Fibroblast of the aortic adventitia (primary cell): Measurements from ENCODE around the gene DSCAML1. TPM values are rescaled to one million over a fixed set of nuclear protein-coding genes. Genes with fewer than 3 reads are reported as not detected.

ENCODE experiments used
- DNase-seq: peaks from one replicate; pipeline ENCODE4 v3.0.0-alpha.2; 2010; ENCODE audit warnings: low read depth
- H3K4me3 ChIP-seq: 2 replicates; pipeline ENCODE4 v1.5.1; 2011; ENCODE audit warnings: low read depth, mild to moderate bottlenecking, control low read depth, low read length, moderate library complexity
- total RNA-seq: library from RNA; depleted of rRNA; stranded (reverse); fragments of >200 nt; gene quantifications from 2 replicates; pipeline ENCODE4 v1.2.3, GENCODE V29; 2012; ENCODE audit warnings: low replicate concordance
- TF ChIP-seq, protein P1 (sequence below): IDR thresholded peaks from 2 replicates; pipeline ENCODE4 v1.5.1; 2011; ENCODE audit warnings: mild to moderate bottlenecking, low read length, control low read depth, inconsistent platforms; ENCODE audit not compliant: insufficient read depth

DSCAML1 gene
- total RNA-seq, 1 donor = not detected

DNA sequence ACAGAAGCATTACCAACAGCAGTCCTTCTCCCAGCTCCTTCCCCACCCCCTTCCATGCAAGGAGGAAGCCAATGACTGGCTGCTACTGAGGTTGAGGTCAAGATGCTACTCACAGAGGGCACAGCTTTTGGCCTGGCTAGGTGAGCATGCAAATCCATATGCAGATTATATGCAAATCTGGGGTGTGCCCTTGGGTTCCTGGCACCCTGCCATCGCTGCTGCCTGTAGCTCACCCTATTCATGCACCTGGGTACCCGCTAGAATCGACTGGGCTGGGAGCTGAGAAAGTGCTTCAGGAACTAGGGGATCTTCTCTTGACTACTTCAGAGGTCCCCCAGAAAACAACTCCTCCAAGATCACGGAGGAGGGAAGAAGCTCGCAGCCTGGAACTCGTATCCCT is 4.0 kb downstream of the DSCAML1 start:
- no peak for DNase-seq
- TF ChIP-seq, protein P1, sequence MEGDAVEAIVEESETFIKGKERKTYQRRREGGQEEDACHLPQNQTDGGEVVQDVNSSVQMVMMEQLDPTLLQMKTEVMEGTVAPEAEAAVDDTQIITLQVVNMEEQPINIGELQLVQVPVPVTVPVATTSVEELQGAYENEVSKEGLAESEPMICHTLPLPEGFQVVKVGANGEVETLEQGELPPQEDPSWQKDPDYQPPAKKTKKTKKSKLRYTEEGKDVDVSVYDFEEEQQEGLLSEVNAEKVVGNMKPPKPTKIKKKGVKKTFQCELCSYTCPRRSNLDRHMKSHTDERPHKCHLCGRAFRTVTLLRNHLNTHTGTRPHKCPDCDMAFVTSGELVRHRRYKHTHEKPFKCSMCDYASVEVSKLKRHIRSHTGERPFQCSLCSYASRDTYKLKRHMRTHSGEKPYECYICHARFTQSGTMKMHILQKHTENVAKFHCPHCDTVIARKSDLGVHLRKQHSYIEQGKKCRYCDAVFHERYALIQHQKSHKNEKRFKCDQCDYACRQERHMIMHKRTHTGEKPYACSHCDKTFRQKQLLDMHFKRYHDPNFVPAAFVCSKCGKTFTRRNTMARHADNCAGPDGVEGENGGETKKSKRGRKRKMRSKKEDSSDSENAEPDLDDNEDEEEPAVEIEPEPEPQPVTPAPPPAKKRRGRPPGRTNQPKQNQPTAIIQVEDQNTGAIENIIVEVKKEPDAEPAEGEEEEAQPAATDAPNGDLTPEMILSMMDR = no peak

GRCh38 chr11:117792241-117792640 is 4.8 kb downstream of the DSCAML1 start:
- no peak for DNase-seq
- no peak overlapping the region for H3K4me3 ChIP-seq
- TF ChIP-seq, protein P1 = no peak

More for the DNA sequence above, 4.0 kb downstream of the DSCAML1 start:
- no peak overlapping the region for H3K4me3 ChIP-seq

DNA sequence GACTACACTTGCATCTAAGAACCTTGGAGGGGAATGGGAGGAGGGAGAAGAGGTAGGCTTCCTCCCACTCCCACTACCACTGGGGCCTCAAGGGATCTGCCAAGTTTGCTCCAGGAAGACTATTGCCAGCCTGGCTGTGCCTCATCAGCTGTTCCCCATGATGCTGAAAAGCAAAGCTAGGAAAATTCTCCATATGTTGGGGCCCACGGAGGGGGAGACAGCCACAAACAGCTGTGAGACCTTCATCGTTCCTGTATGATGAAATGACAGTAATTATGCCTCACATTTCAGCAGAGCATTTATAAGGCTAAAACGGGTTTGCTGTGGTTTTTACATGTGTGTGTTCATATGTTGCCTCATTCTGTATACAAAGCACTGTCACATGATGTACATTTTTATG is 6.7 kb downstream of the DSCAML1 start:
- DNase-seq = no peak
- H3K4me3 ChIP-seq = no peak overlapping the region
- TF ChIP-seq, protein P1 = no peak

DNA sequence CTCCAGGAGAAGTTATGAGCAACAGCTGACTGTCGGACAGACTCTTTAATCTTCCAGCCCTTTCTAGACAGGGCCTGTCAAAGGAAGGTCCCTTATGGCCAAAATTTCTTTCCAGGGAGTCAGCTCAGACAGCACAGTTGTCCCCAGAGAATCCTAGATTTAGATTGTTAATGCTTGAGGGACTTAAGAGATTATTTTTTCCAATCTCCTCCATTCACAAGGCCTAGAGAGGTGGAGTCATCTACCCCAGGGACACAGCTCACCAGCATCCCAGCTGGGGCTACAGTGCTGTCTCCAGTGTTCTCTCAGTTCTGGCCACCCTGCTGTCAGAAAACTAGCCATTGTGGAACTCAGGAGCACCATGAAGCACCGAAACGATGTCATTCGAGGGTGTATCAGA is 7.8 kb downstream of the DSCAML1 start:
- no peak overlapping the region for H3K4me3 ChIP-seq
- TF ChIP-seq, protein P1 = no peak
- DNase-seq = no peak

DNA sequence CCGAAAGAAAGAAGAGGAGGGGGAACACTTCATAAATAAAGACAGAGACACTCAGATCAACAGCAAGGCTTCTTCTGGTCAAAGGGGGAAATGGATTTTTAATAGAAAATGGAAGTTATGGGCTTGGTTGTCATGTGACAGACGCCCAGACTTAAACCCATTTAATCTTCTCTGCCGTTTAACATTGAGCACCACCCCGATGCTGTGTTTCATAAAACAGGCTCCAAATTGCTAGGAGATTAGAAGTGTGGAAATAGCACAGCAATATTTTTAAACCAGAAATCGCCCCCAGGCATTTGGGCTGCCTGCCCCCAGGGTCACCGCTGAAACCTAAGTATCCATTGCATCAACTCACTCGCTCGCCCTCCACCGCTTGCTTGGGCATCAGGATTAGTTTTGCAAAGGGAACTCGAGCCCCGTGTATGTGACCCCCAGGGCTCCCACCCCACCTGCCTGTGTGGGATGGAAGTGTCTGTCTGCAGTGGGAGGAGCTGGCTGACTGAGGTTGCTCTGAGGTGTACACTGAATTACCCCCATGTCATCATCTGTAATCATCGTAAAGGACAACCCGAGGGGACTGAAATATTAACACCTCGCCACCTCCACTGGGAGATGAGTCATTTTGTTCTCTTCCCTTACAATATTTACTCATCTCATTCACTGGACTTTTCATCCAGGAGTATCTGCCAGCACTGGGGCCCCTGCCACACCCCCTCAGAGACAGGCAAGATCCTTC is 10.7 kb downstream of the DSCAML1 start:
- TF ChIP-seq, protein P1 = no peak
- no peak overlapping the region for H3K4me3 ChIP-seq
- no peak for DNase-seq

GRCh38 chr11:117782101-117782500 is 14.9 kb downstream of the DSCAML1 start:
- H3K4me3 ChIP-seq = no peak overlapping the region
- DNase-seq = no peak
- TF ChIP-seq, protein P1 = no peak

- H3K4me3 ChIP-seq = no peak overlapping the region
- DNase-seq = no peak
- TF ChIP-seq, protein P1 = no peak
These were observed 15.4 kb downstream of the DSCAML1 start for GRCh38 chr11:117781627-117782026.
